Cardiac atrium fibroblast (primary cell): ENCODE results near the gene NLRP2B. TPM values are rescaled to one million over a fixed set of nuclear protein-coding genes. Genes with fewer than 3 reads are reported as not detected.

Experiments used
- total RNA-seq: library from RNA; depleted of rRNA; stranded (reverse); fragments of >200 nt; gene quantifications from 2 replicates; pipeline ENCODE4 v1.2.3, GENCODE V29; 2015

Gene NLRP2B
- total RNA-seq, result not detected in 2 replicates

DNA sequence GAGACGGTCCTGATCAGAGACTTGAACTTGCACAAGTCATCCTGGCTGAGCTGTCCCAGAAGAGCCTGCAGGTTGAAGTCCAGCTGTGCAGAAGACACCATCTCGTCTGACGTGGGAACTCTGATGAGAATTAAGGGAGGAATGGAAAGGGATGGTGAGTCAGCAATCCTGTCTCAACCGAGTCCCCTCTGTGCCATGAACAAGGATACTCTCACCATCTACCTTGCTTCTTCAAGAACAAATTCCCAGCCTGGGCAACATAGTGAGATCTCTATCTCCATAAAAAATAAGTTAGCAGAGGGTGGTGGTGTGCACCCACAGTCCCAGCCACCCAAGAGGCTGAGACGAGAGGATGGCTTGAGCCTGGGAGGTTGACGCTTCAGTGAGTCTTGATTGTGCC lies at the start of gene NLRP2B:
NLRP2B (minus strand) TSS at position 101 of the 400 bp plus-strand sequence.

Other genes starting within 250 kb of the NLRP2B start
- gene ZXDB, start 88.2 kb downstream of the NLRP2B start, total RNA-seq, result 9.9 and 13.2 TPM in 2 replicates
- 2.3 and 3.4 TPM in 2 replicates for gene ZXDA, start 230.2 kb upstream of the NLRP2B start, total RNA-seq